Activated naive CD4-positive, alpha-beta T cell treated with Interleukin-2 at 50 U/mL for 16 hours (primary cell): ENCODE data around the gene USP44.
"Not testable (repeated sequence)": the region's sequence is repeated elsewhere in the genome, so short reads cannot be mapped to it uniquely, and the experiment has no call there.

Source experiments
- DNase-seq: peaks from one replicate; pipeline ENCODE4 v3.0.0-alpha.2; 2020

The USP44 gene

DNA sequence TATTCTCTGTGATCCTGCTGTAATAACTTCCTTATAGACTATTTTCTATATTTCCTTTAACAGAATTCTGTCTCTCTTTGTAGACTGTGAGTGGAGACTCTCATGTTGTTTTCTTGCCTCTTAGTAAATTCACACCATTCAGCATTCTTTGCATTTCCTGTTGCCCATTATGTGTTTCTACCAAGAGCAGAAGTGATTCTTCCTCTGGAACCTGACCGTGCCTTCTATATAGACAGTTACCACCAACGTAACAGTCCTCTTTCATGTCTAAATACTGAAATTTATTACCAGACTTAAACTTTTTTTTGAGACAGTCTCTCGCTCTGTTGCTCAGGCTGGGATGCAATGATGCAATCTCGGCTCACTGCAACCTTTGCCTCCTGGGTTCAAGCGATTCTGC, 46.2 kb downstream of the USP44 start:
- DNase-seq, result no peak

DNA sequence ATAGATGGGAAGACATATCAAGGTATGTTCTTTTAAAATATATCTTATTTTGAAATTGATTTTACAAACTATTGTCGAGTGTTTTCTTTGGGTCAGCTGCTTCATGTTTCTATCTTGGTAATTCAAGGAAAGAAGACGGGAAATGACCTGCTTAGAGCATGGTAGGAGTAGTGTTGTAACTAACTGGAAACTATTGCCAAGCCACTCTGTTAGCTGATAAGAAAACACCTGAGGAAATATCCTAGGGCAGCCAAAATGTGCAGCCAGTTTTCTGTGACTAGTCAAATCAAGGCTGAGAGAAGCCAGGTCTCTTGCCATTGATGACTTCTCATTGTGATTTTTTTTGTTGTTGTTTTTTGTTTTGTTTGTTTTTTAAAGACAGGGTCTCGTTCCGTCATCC, 47.1 kb downstream of the USP44 start:
- no peak for DNase-seq

DNA sequence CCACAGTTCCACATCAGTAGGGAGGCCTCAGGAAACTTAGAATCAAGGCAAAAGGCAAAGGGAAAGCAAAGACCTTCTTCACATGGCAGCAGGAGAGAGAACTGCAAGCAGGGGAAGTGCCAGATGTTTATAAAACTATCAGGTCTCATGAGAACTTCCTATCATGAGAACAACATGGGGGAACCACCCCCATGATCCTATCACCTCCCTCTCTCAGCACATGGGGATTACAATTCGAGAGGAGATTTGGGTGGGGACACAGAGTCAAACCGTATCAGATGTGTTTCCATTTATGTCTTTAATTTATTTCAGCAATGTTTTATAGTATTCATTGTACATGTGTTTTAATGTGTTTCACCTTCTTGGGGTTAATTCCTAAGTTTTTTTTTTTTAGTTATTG, 51.5 kb downstream of the USP44 start:
- DNase-seq, result no peak

DNA sequence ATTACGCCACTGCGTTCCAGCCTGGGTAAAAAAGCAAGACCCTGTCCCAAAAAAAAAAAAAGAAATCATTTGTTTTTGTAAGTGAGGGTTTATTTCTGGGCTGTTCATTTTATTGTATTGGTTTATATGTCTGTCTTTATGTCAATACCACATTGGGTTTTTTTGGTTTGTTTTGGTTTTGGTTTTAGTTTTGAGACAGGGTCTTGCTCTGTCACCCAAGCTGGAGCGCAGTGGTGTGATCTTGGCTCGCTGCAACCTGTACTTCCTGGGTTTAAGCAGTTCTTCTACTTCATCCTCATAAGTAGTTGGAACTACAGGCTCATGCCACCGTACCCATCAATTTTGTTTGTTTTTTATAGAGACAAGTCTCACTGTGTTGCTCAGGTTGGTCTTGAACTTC, 52.3 kb downstream of the USP44 start:
- DNase-seq, result no peak

DNA sequence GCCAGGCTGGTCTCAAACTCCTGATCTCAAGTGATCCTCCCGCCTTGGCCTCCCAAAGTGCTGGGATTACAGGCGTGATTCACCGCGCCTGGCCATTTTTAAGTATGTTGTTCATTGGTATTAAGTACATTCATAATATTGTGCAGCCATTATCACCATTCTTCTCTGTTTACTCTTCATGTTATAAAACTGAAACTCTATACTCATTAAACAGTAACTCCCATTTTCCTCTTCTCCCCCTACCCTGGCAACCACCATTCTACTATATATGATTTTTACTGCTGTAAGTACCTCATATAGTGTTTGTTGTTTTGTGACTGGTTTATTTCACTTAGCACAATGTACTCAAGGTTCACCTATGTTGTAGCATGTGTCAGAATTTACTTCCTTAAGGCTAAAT, 54.2 kb downstream of the USP44 start:
- DNase-seq, result no peak

DNA sequence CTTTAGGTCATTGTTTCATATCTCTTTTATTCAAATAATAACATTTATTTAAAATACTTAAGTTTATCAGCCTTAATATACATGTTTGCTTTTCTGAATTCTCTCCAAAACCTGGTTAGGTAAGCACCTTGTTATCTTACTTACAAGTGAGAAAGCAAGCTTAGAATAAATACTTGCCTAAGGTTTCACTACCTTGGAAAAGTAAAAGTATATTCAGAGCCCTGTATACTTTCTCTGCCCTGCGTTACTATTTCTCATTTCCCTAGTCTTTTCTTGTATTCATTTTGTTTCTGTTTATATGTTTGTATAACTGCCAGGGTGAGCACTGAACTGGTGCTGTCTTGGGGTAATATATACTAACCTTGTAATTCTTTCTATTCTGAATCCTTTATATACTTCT, 55.8 kb downstream of the USP44 start:
- no peak for DNase-seq

DNA sequence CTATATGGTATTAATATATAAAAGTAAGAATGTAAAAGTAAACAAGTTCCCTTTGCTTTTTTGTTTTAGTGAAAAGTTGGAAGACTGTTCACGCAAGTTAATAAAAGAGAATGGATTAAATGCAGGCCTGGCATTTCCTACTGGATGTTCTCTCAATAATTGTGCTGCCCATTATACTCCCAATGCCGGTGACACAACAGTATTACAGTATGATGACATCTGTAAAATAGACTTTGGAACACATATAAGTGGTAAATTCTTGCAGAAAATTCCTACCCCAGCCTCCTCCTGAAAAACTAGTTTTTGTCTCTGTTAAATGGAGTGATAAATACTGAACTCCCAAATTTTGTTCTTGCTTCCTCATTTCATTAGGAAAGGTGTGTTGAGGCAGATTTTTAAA, 56.4 kb downstream of the USP44 start:
- DNase-seq, result no peak

DNA sequence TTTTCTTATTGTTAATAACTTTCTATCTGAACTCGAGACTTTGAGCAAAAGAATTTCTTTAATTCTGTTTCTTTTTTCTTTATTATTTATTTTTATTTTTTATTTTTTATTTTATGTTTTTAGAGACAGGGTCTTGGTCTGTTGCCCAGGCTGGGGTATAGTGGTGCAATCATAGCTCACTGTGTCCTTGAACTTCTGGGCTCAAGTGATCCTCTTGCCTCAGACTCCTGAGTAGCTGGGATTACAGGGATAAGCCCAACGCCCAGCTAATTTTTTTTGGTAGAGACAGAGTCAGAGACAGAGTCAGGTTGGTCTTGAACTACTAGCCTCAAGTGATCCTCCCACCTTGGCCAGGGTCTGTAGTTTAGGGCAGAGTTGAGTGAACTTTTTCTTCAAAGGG, 58.8 kb downstream of the USP44 start:
- DNase-seq, result no peak

DNA sequence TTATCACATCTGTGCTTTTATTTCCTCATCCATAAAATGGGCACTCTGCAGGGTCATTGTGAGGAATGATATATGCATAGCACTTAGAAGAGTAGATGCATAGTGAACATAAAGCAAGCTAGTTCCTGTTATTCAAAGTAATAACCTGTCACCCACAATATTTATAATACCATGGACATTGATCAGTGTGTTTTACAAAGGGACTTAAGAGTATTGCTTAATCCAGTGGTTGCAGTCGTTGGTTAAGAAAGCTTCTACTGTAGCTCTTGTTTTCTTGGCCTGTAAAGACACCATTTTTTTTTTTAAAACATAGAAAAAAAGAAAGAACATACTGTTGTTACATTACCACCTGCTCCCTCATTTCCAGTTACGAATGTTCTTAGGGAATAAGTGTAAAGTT, 64.3 kb downstream of the USP44 start:
- DNase-seq, result no peak

DNA sequence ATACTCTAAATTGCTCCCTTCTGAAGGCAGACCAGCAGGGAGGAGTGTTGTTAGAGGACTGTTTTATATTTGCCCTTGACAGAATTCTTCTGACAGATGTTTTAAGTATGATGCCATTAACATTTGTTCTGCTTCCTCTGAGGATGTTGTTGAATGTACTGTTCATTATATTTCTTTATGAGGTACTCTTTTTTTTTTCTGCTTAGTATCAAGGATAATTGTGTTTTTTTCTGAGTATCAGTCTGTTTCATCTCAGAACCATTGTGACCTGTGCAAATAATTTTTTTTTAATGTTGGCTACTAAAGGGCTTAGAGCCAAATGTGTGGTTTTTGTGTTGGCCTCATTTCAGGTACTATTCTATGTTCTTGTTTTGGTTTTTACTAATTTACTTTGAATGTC, 66.8 kb downstream of the USP44 start:
- no peak for DNase-seq

DNA sequence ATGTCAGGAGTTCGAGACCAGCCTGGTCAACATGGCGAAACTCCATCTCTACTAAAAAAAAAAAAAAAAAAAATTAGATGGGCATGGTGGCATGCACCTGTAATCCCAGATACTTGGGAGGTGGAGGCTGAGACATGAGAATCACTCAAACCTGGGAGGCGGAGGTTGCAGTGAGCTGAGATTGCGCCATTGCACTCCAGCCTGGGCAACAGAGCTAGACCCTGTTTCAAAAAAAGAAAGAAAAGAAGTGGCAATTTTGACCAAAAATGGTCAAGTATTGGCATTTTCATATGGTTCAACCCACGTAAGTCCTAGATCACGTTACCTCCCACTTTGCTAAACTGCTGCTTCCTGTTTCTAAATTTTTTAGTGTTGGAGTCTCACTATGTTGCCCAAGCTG, 68.7 kb downstream of the USP44 start:
- DNase-seq, result not testable (repeated sequence)

DNA sequence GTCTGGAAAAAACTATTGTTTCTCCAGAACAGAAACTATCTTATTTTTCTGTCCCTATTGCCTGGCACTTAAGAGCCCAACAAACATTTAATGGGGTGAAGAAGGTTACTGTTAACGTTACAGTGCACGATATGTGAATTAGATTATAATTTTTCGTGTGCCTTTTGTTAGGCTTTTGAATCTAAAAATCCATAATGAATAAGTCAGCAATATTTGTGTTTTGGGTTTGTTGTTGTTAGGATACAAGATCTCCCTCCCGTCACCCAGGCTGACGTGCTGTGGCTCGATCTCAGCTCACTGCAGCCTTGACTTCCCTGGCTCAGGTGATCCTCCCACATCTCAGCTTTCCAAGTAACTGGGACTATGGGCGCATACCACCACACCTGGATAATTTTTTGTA, 69.4 kb downstream of the USP44 start:
- DNase-seq, result no peak

DNA sequence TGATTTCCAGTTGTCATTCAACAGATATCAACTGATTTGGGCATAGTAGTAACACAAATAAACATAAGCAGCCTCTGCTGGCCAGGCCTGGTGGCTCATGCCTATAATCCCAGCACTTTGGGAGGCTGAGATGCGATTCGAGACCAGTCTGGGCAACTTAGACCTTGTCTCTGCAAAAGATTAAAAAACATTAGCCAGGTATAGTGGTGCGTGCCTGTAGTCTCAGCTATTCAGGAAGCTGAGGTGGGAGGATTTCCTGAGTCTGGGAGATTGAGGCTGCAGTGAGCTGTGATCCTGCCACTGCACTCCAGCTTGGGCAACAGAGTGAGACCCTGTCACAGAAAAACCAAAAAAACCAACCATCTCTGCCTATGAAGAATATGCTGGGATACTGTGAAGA, 70.2 kb downstream of the USP44 start:
- DNase-seq, result no peak

DNA sequence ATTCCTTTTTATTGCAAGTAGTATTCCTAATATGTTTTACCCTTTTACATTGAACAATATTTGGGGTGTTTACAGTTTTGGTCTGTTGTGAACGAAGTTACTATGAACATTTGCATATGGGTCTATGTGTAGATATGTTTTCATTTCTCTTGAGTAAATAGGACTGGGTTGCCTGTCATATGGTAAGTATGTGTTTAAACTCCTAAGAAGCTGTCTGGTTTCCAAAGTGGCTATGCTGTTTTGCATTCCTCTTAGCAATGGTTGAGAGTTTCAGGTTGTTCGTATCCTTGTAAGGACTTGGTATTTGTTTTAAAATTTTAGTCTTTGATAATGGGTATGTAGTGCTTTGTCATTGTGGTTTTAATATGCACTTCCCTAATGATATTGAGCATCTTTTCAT, 71.0 kb downstream of the USP44 start:
- no peak for DNase-seq

DNA sequence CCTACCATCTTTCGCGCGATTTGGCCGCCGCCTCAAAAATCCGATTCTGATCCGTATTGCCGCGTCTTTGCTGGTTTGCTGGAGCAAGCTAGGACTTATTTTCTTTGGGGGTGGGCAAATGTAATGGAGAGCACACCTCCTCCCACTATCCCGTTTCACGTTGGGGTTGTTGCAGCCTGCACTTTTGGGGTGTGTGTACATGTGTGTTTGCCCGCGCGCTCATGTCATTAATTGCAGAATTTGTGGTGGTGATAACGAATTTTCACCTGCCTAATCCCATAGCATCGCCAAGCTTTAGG, 76.7 kb downstream of the USP44 start:
- no peak for DNase-seq

DNA sequence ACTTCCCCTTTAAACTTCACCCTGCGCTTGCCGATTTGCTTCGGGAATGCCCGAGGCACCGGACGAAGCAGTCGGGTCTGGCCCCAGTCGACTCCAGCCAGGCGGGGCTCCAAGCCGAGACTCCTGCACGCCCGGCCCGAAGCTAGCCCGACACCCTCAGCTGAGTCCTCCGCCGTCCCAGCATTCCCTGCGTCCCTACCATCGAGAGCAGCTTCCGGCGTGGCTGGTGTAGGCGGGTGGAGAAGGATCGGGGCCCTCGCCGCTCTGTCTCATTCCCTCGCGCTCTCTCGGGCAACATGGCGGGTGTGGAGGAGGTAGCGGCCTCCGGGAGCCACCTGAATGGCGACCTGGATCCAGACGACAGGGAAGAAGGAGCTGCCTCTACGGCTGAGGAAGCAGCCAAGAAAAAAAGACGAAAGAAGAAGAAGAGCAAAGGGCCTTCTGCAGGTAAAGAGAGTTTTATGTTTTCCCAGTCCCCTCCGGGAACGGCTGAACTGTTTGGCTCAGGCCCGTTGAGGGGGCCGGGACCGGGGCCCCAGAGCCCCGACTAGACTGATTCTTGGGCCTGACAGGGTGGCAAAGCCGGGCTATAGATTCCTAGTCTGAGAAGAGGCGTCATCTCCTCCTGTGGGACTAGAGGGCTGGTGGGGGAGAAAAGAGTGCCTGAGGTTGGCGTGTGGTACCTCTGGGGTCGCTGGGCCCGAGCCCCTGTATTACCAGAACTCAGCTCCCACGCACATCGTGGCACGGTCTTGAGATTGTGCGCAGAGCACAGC, 77.2 kb downstream of the USP44 start, which contains the start of gene METAP2:
Gene METAP2 (plus strand): TSS at position 269 of the 776 bp plus-strand sequence. CDS start 28 bp downstream, at position 297.
- DNase-seq, result peak; percentile 95

DNA sequence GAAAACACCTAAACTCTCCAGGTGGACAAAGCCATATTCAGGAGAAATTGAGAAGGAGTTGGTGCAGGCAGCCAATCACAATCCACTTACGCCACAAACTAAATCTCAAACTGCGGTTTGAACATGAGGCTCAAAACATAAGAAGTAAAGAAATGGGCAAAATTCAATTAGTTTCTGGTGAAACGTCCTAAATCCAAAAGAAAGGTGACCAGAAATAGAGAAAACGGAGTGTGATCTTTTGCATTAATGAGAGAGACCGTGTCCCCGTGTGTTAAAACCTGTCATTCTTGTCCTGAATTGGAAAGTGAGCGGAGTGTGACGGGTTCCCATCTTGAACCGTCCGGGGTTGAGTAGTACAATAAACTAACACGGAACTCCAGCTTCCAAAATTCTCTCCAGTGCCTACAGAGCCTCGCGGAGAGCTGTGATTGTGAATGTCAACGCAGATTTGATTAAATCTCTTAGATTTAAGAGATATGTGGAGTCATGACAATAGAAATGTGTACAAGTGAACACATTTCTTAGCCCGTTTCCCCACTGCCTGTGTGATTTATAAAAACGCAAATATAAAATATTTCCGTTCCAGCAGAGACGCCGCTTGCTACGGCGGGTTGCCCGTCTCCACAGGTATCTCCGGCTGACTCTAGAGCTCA, 77.9 kb downstream of the USP44 start:
- DNase-seq, result peak; percentile 31

DNA sequence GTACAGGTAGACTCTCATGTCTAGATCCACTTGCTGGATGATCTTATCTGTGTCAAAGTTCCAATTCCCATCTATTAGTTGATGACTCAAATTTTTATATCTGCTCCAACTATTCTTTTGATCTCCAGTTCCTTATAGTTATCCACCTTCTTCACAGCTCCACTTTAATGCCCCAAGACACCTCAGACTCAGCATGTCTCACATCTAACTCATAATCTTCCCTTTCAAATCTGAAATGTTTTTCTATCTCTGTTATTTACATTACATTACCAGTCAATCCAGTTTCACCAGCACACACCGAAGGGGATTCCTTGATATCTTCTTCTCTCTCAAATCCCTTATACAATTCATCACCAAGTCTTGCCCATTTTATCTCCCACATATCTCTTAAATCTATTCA, 81.0 kb downstream of the USP44 start:
- DNase-seq, result no peak
